ENCODE measurements around the gene TMPO. TPM values are rescaled to one million over a fixed set of nuclear protein-coding genes. Genes with fewer than 3 reads are reported as not detected.

The TMPO gene
- total and polyA plus RNA-seq, 2 of the 4 experiments (the other 2 are of a cell fraction) = 30.0 to 62.0 TPM

DNA sequence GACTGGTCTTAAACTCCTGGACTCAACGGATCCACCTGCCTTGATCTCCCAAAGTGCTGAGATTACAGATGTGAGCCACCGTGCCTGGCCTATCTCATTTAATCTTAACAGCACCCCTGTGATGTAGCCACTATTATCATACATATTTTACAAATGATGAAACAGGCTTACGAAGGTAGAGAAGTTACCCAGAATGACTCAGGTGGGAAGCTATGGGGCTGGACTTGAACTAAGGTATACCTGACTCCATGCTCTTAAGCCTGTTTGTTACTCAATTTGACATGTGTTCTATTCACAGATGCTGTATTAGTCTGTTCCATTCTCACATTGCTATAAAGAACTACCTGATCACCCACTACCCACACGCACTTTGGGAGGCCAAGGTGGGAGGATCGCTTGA is 36.8 kb upstream of the TMPO start:
- Histone ChIP-seq H3K56ac (ENCODE audit: extremely low read depth, insufficient read depth, low read length) (no peak overlapping the region), H3K4me3 (ENCODE audit: insufficient read depth, low read depth, low read length) (no peak overlapping the region), H3K9me3 (ENCODE audit: control insufficient read depth, insufficient read depth, low read length) (no peaks in the 10 kb centered on the region), H4K5ac (ENCODE audit: low read depth, low read length) (no peak overlapping the region), H3K9ac (ENCODE audit: low read depth, low read length) (no peak overlapping the region), H2BK5ac (ENCODE audit: low read depth, low read length, poor library complexity, severe bottlenecking) (no peak overlapping the region), H2AK9ac (replicated peaks; ENCODE audit: low read depth, low read length, poor library complexity) (no peak overlapping the region), H3K36me3 (ENCODE audit: control insufficient read depth, insufficient read depth, low read length) (no peaks in the 10 kb centered on the region), H2BK15ac (ENCODE audit: low read depth, low read length) (no peak overlapping the region), H4K20me1 (ENCODE audit: insufficient read depth, low read length) (no peaks in the 10 kb centered on the region), H2AK5ac (ENCODE audit: low read depth, low read length) (no peak overlapping the region), H2BK20ac (ENCODE audit: low read depth, low read length) (no peak overlapping the region), H3K79me1 (ENCODE audit: low read depth in 1 of 2, low read length in 2 of 2) (no peaks in the 10 kb centered on the region), H3K4me2 (ENCODE audit: low read depth, low read length) (no peak overlapping the region), H3K4ac (ENCODE audit: low read depth, low read length) (no peak overlapping the region), H3K14ac (replicated peaks; ENCODE audit: low read depth, low read length) (no peak overlapping the region), H3K4me1 (ENCODE audit: control insufficient read depth, insufficient read depth, low read length) (peaks cover 2% of the 10 kb centered on the region; the same call in 1 of the 2 replicates), H3K9me1 (ENCODE audit: insufficient read depth, low read length) (no peaks in the 10 kb centered on the region), H3K23ac (ENCODE audit: low read depth, low read length) (no peak overlapping the region), H3K27ac (ENCODE audit: insufficient read depth, low read length) (no peak overlapping the region), H2BK120ac (ENCODE audit: low read depth, low read length) (no peak overlapping the region), H3K18ac (ENCODE audit: low read depth, low read length) (no peak overlapping the region), H3K27me3 (ENCODE audit: control insufficient read depth, insufficient read depth, low read length) (no peaks in the 10 kb centered on the region), H4K8ac (ENCODE audit: low read depth in 2 of 2, low read length in 2 of 2) (no peak overlapping the region), H2AFZ (replicated peaks; ENCODE audit: low read length, poor library complexity) (no peak overlapping the region), H4K91ac (ENCODE audit: insufficient read depth, low read depth, low read length) (no peak overlapping the region)
- WGBS, 2 experiments (ENCODE audit: extremely low coverage in 2 of 2, insufficient read length in 1 of 2) = no CpG with 5 or more reads among the region's 5 CpGs
- POLR2A ChIA-PET (ENCODE audit: unreplicated experiment) = interaction anchor here (0.5 kb wide), 1 partner anchor 468 kb away, joined by 18 read pairs; no protein-coding TSS in a partner anchor
- intact Hi-C loops (cut with micrococcal nuclease) (no loop called here), in situ Hi-C loops (cut with MboI; ENCODE audit: low sequenced_read_pairs) (no loop called here), dilution Hi-C loops (cut with HindIII; ENCODE audit: low sequenced_read_pairs, unreplicated experiment) (no loop called here)
- TF ChIP-seq, protein P1, sequence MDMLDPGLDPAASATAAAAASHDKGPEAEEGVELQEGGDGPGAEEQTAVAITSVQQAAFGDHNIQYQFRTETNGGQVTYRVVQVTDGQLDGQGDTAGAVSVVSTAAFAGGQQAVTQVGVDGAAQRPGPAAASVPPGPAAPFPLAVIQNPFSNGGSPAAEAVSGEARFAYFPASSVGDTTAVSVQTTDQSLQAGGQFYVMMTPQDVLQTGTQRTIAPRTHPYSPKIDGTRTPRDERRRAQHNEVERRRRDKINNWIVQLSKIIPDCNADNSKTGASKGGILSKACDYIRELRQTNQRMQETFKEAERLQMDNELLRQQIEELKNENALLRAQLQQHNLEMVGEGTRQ (IDR thresholded peaks at IDR 0.05; ENCODE audit: low read depth, low read length) = no peak
- TF ChIP-seq MXI1 (IDR thresholded peaks at IDR 0.05; ENCODE audit: borderline replicate concordance, low read depth, low read length) = no peak
- TF ChIP-seq NFE2L2 (IDR thresholded peaks at IDR 0.05; ENCODE audit: low read depth, low read length) = no peak
- no peak for TF ChIP-seq RCOR1 (IDR thresholded peaks at IDR 0.05; ENCODE audit: insufficient replicate concordance, low read length)
- TF ChIP-seq MAZ (IDR thresholded peaks at IDR 0.05; ENCODE audit: borderline replicate concordance, low read depth, low read length) = no peak
- TF ChIP-seq RAD21 (IDR thresholded peaks at IDR 0.05; ENCODE audit: low read length) = no peak
- no TSS peak for BruUV-seq (replicated peaks)
- DNase-seq = no peak
- CTCF ChIA-PET = no interaction called here
- no peak for ATAC-seq (ENCODE audit: low read depth)
